ENCODE results near the gene HAGHL.

The HAGHL gene

DNA sequence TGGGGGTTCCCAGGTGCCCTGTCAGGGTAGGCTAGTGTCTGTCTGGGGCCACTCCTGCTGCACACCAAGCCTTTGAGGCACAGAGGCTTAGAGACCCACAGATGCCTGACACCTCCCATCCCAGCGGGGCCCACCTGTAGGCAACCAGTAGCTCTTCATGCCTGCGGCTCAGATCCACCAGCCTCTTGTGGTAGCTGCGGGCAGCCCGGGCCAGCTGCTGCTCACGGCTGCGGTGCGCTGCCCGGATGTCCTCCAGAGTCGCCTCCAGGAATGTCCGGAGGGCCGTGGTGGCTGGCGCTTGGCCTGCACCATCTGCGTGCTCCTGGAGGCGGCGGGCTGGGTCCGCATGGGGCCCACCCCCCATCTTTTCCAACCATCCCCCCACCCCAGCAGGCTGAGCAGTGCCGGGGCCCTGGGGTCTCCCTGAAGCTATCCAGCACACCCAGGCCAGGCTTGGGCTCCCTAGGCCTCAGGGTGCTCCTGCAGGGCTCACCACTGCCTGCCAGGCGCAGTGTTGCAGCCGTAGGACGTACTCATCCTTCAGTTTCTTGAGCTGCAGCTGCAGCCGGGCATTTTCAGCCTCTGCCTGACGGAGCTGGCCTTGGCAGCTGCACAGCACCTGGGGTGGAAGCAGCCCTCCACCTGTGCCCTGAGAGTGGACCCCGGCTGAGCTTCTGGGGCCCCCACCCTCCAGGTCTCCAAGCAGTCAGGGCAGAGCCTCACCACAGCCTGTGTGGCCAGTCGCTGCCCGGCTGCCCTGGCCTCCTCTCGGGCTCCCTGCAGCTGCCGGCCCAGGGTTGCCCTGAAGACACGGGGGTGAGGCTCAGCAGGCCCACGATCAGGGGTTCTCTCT lies 2.5 kb upstream of the HAGHL start:
- H3K4me1 ChIP-seq (ENCODE audit: control insufficient read depth, insufficient read depth, low read length), result peaks cover 7% of the 10 kb centered on the region
- no peaks in the 10 kb centered on the region for H3K27me3 ChIP-seq (ENCODE audit: control insufficient read depth, insufficient read depth, low read length)
- WGBS (ENCODE audit: insufficient coverage, insufficient read length), result no CpG with 5 or more reads among the region's 29 CpGs
- H3K4me3 ChIP-seq (ENCODE audit: low read length), result no peak overlapping the region
- H3K27ac ChIP-seq (ENCODE audit: low read length), result no peak overlapping the region
- no peaks in the 10 kb centered on the region for H3K36me3 ChIP-seq (ENCODE audit: control insufficient read depth, insufficient read depth, low read length)
- H3K9me3 ChIP-seq (ENCODE audit: control insufficient read depth, insufficient read depth, low read length), result no peaks in the 10 kb centered on the region
- no peak for DNase-seq (ENCODE audit: low read depth, low spot score)

DNA sequence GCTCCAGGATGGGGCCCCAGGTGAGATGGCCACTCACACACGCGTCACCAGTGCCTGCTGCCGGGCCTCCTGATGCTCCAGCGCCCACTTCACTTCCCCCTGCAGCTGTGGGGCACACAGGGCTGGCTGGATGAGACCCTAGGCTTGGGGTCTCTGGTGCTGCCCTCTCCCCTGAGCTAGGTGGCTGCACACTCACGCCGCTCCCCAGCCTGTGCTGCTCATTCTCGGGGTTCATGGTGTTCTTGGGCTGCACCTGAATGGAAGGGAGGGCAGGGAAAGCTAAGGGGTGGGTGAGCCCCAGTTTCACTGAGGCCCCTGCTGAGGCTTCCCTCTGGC lies 1.9 kb upstream of the HAGHL start:
- H3K4me1 ChIP-seq (ENCODE audit: control insufficient read depth, insufficient read depth, low read length), result peaks cover 5% of the 10 kb centered on the region
- no peaks in the 10 kb centered on the region for H3K27me3 ChIP-seq (ENCODE audit: control insufficient read depth, insufficient read depth, low read length)
- no CpG with 5 or more reads among the region's 7 CpGs for WGBS (ENCODE audit: insufficient coverage, insufficient read length)
- DNase-seq (ENCODE audit: low read depth, low spot score), result no peak
- H3K27ac ChIP-seq (ENCODE audit: low read length), result no peak overlapping the region
- no peaks in the 10 kb centered on the region for H3K36me3 ChIP-seq (ENCODE audit: control insufficient read depth, insufficient read depth, low read length)
- H3K4me3 ChIP-seq (ENCODE audit: low read length), result no peak overlapping the region
- H3K9me3 ChIP-seq (ENCODE audit: control insufficient read depth, insufficient read depth, low read length), result no peaks in the 10 kb centered on the region

DNA sequence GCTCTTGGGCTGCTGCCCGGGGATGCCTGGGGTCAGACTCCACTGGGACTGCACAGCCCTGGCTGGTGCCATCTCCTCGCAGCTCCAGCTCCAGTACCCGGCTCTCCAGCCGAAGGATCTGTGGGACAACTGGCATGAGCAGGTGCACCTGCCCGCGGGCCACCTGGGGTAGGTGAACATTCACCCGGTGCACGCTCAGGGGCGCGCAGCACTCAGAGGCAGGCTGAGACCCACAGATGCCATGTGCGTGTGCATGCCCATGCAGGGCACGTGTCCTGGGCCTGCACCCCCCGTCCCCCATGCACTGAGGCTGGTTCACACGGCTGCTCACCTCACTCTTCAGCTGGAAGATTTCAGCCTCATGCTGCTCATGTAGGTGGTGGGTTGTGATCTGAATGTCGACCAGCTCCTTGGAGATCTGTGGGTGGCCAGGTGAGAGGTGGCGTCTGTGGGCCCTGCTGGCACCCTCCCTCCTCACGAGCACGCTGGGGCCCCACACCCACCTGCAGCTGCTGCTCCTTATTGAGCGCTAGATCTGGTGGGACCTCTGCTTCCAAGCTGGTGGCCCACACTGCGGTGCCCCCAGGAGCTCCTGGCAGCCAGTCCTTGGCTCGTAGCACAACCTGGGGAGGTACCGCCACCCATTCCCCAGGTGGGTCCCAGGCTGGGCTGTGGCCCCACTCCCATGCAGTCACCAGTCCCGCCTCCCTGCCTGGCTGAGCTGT lies 1.3 kb upstream of the HAGHL start:
- H3K36me3 ChIP-seq (ENCODE audit: control insufficient read depth, insufficient read depth, low read length), result no peaks in the 10 kb centered on the region
- H3K4me3 ChIP-seq (ENCODE audit: low read length), result no peak overlapping the region
- no peaks in the 10 kb centered on the region for H3K27me3 ChIP-seq (ENCODE audit: control insufficient read depth, insufficient read depth, low read length)
- no peak for DNase-seq (ENCODE audit: low read depth, low spot score)
- no peaks in the 10 kb centered on the region for H3K9me3 ChIP-seq (ENCODE audit: control insufficient read depth, insufficient read depth, low read length)
- no peak overlapping the region for H3K27ac ChIP-seq (ENCODE audit: low read length)
- peaks cover 3% of the 10 kb centered on the region; the same call in 1 of the 2 replicates for H3K4me1 ChIP-seq (ENCODE audit: control insufficient read depth, insufficient read depth, low read length)
- WGBS (ENCODE audit: insufficient coverage, insufficient read length), result no CpG with 5 or more reads among the region's 23 CpGs

DNA sequence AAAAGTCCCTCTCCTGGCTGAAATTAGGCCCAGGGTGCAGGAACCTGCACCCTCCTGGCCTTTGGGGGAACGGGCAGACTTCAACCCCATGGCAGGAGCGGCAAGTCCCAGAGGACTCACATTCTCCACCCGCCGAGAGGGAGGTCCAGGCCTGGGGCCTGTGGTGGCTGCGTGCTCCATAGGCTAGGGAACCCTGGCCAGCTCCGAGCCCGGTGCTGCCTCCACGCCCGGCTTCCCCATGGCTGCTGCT lies 793 bp upstream of the HAGHL start:
- DNase-seq (ENCODE audit: low read depth, low spot score), result no peak
- H3K9me3 ChIP-seq (ENCODE audit: control insufficient read depth, insufficient read depth, low read length), result no peaks in the 10 kb centered on the region
- no peaks in the 10 kb centered on the region for H3K36me3 ChIP-seq (ENCODE audit: control insufficient read depth, insufficient read depth, low read length)
- H3K4me3 ChIP-seq (ENCODE audit: low read length), result no peak overlapping the region
- peaks cover 3% of the 10 kb centered on the region; the same call in 1 of the 2 replicates for H3K4me1 ChIP-seq (ENCODE audit: control insufficient read depth, insufficient read depth, low read length)
- no CpG with 5 or more reads among the region's 9 CpGs for WGBS (ENCODE audit: insufficient coverage, insufficient read length)
- no peaks in the 10 kb centered on the region for H3K27me3 ChIP-seq (ENCODE audit: control insufficient read depth, insufficient read depth, low read length)
- H3K27ac ChIP-seq (ENCODE audit: low read length), result no peak overlapping the region

DNA sequence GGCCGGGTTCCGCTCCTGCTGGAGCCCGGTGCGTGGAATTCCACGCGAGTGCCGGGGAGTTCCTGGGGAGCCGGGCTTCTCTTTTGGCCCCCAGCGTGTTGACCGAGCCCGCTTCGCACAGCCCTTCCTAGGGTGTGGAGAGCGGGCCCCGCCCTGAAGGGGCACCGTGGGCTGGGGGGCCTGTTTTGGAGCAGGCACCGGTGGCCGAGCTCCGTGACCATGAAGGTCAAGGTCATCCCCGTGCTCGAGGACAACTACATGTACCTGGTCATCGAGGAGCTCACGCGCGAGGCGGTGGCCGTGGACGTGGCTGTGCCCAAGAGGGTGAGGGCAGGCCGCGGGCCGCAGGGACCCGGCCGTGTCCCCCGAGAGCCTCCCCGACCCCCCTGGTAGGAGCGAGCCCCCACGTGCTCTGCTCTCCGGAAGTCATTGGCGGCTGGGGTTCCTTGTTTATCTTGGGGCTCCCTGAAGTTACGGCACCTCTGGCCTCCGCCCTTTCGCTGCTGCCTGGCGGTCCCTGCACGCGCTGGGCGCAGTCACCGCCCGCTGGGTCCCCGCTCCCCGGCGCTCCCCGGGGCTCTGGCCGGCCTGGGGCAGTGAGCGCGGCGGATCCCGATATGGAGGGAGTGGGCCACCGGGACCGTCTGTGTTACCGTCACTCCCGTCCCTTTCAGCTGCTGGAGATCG lies 528 bp downstream of the HAGHL start:
- no CpG with 5 or more reads among the region's 61 CpGs for WGBS (ENCODE audit: insufficient coverage, insufficient read length)
- peak overlapping the region; percentile 51 for H3K4me3 ChIP-seq (ENCODE audit: low read length)
- H3K9me3 ChIP-seq (ENCODE audit: control insufficient read depth, insufficient read depth, low read length), result no peaks in the 10 kb centered on the region
- no peak for DNase-seq (ENCODE audit: low read depth, low spot score)
- peaks cover 3% of the 10 kb centered on the region; the same call in 1 of the 2 replicates for H3K4me1 ChIP-seq (ENCODE audit: control insufficient read depth, insufficient read depth, low read length)
- no peaks in the 10 kb centered on the region for H3K36me3 ChIP-seq (ENCODE audit: control insufficient read depth, insufficient read depth, low read length)
- no peaks in the 10 kb centered on the region for H3K27me3 ChIP-seq (ENCODE audit: control insufficient read depth, insufficient read depth, low read length)
- H3K27ac ChIP-seq (ENCODE audit: low read length), result no peak overlapping the region

DNA sequence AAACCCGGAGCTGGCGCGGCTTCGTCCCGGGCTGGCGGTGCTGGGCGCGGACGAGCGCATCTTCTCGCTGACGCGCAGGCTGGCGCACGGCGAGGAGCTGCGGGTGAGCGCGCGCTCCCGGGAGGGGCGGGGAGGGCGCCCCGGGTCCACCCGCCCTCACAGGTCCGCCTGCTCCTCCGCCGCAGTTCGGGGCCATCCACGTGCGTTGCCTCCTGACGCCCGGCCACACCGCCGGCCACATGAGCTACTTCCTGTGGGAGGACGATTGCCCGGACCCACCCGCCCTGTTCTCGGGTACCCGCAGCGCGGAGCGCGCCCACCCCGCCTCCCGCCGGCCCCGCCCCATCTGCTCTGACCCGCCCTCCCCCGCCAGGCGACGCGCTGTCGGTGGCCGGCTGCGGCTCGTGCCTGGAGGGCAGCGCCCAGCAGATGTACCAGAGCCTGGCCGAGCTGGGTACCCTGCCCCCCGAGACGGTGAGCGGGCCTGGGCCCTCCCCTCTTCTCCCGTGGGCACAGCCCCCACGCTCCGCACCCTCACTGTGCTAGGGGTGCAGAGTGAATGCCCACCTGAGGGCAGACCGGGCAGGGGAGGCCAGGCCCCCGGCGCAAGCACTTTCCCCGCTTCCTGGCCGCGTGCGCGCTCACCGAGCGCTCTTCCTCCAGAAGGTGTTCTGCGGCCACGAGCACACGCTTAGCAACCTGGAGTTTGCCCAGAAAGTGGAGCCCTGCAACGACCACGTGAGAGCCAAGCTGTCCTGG lies 1.4 kb downstream of the HAGHL start:
- peak overlapping the region; percentile 51; the same call in 1 of the 2 replicates for H3K4me3 ChIP-seq (ENCODE audit: low read length)
- peaks cover 3% of the 10 kb centered on the region; the same call in 1 of the 2 replicates for H3K4me1 ChIP-seq (ENCODE audit: control insufficient read depth, insufficient read depth, low read length)
- H3K27me3 ChIP-seq (ENCODE audit: control insufficient read depth, insufficient read depth, low read length), result no peaks in the 10 kb centered on the region
- no peaks in the 10 kb centered on the region for H3K9me3 ChIP-seq (ENCODE audit: control insufficient read depth, insufficient read depth, low read length)
- DNase-seq (ENCODE audit: low read depth, low spot score), result no peak
- H3K27ac ChIP-seq (ENCODE audit: low read length), result no peak overlapping the region
- WGBS (ENCODE audit: insufficient coverage, insufficient read length), result no CpG with 5 or more reads among the region's 80 CpGs
- no peaks in the 10 kb centered on the region for H3K36me3 ChIP-seq (ENCODE audit: control insufficient read depth, insufficient read depth, low read length)

DNA sequence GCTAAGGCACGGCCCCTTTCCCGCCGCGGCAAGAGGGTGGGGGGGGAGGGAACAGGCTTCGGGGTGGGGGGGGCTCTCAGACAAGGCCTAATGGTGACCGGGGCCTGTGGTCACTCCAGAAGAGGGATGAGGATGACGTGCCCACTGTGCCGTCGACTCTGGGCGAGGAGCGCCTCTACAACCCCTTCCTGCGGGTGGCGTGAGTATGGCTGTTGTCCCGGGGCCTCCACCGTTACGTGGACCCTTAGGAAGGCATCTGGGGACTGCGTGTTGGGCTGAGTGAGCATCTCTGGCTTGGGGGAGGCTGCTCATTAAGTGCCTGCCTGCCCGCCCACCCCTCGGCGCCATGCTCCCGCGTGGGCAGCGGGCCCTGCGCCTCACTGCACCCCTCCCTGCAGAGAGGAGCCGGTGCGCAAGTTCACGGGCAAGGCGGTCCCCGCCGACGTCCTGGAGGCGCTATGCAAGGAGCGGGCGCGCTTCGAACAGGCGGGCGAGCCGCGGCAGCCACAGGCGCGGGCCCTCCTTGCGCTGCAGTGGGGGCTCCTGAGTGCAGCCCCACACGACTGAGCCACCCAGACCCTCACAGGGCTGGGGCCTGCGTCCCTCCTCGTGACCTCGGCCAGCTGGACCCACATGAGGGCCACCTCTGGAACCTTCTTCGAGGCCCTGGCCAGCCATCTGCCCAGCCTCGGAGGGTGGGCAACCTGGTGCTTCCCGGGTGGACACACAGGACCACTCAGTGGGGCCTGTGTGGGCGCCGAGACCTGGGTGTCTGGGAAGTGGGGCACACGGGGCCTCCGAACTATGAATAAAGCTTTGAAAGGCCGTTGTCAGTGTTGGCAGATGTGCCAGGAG lies 2.2 kb downstream of the HAGHL start:
- Histone ChIP-seq H3K27me3 (ENCODE audit: control insufficient read depth, insufficient read depth, low read length) (no peaks in the 10 kb centered on the region), H3K36me3 (ENCODE audit: control insufficient read depth, insufficient read depth, low read length) (0 out of 2 replicates have a peak, but pooled peaks cover 3% of the 10 kb centered on the region), H3K27ac (ENCODE audit: low read length) (no peak overlapping the region), H3K9me3 (ENCODE audit: control insufficient read depth, insufficient read depth, low read length) (no peaks in the 10 kb centered on the region), H3K4me3 (ENCODE audit: low read length) (peak overlapping the region; percentile 51; the same call in 1 of the 2 replicates), H3K4me1 (ENCODE audit: control insufficient read depth, insufficient read depth, low read length) (peaks cover 3% of the 10 kb centered on the region; the same call in 1 of the 2 replicates)
- no CpG with 5 or more reads among the region's 55 CpGs for WGBS (ENCODE audit: insufficient coverage, insufficient read length)
- no peak for DNase-seq (ENCODE audit: low read depth, low spot score)

DNA sequence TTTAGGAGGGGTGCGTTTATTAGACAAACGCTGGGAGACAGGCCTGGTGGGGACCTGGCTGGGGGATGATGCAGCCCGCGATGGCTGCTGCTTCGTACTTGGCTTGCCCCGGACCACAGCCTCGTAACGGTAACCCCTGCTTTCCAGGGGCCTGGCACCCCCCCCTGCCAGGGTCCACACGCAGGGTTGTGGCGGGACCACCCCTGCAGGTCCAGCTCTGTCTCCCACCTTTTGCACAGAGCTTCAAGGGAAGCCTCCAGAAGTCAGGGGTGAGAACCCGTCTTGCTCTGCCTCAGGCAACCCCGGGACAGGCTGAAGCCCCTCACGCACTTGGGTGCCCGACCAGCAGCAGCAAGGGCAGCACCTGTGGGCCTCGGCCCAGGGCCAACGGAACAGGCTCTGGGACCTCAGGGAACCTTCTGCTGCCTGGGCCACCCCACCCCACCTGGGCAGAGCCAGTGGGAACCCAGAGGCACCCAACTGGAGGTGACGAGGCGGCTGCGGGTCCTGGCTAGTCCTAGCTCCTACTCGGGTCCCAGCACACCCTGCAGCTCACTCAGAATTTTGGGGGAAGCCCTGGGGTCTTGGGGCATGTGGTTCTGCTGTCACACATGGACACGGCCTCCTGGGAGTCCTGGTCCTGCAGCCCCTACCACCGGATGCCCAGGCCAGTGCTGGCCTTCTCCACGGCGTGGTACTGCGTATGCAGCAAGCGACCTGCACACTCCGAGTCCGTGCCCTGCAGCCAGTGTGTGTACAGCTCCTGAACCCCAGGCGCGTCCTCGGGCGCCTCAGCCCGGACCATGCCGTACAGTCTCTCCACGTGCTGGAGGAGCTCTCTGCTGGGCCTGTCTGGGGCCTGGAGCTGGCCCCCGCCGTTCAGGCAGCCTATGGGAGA lies 3.1 kb downstream of the HAGHL start:
- Histone ChIP-seq H3K27ac (ENCODE audit: low read length) (no peak overlapping the region), H3K36me3 (ENCODE audit: control insufficient read depth, insufficient read depth, low read length) (peaks cover 8% of the 10 kb centered on the region; the same call in 1 of the 2 replicates), H3K4me3 (ENCODE audit: low read length) (no peak overlapping the region), H3K27me3 (ENCODE audit: control insufficient read depth, insufficient read depth, low read length) (no peaks in the 10 kb centered on the region), H3K4me1 (ENCODE audit: control insufficient read depth, insufficient read depth, low read length) (peaks cover 3% of the 10 kb centered on the region; the same call in 1 of the 2 replicates), H3K9me3 (ENCODE audit: control insufficient read depth, insufficient read depth, low read length) (no peaks in the 10 kb centered on the region)
- WGBS (ENCODE audit: insufficient coverage, insufficient read length), result no CpG with 5 or more reads among the region's 37 CpGs
- DNase-seq (ENCODE audit: low read depth, low spot score), result no peak
